WI38 (cell line): ENCODE measurements around the gene SLC14A1.
"Not testable (repeated sequence)": the region's sequence is repeated elsewhere in the genome, so short reads cannot be mapped to it uniquely, and the experiment has no call there.

Experiments
- H3K4me3 ChIP-seq: 2 replicates; pipeline ENCODE4 v1.5.1; 2011; ENCODE audit warnings: low read depth, mild to moderate bottlenecking, control low read depth, low read length
- CTCF ChIP-seq: IDR thresholded peaks from 2 replicates; pipeline ENCODE4 v1.5.1; 2012; ENCODE audit warnings: low read depth, mild to moderate bottlenecking, control low read depth, low read length

The SLC14A1 gene

GRCh38 chr18:45757005-45757404 is 33.0 kb downstream of the SLC14A1 start:
- TF ChIP-seq CTCF, result no peak
- no peak overlapping the region for H3K4me3 ChIP-seq

DNA sequence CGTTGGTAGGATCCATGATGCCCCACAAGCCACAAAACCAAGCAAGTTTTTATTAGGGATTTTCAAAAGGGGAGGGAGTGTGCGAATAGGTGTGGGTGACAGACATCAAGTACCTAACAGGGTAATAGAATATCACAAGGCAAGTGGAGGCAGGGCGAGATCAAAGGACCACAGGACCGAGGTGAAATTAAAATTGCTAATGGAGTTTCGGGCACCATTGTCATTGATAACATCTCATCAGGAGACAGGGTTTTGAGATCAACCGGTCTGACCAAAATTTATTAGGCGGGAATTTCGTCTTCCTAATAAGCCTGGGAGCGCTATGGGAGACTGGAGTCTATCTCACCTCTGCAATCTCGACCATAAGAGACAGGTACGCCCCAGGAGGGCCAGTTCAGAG is 33.7 kb downstream of the SLC14A1 start:
- not testable (repeated sequence) for H3K4me3 ChIP-seq

DNA sequence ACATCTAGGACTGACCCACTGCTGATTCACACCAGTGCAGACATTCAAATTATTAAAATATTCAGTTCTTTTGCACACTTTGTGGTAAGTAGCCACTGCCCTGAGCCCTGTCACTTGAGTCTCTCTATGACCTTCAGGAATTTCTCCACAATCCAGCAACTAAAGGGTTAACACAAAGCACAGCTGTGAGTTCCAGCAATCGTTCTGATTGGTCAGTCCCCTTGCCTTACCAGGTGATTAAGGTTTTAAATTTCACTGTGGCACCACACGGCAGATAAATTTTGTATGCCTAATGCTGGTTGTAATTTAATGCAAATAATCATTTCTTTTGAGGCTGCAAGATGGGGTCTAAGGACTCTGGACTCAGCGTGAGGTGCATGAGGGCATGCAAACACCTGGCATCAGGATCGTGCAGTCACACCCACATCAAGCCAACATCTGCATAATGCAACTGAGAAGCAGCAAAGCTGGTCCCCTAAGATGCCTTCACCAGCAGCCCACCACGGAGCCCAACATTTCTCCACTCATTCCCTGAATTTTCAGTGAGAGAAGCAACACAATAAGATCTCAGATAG is 36.6 kb downstream of the SLC14A1 start:
- TF ChIP-seq CTCF, result no peak
- no peak overlapping the region for H3K4me3 ChIP-seq

DNA sequence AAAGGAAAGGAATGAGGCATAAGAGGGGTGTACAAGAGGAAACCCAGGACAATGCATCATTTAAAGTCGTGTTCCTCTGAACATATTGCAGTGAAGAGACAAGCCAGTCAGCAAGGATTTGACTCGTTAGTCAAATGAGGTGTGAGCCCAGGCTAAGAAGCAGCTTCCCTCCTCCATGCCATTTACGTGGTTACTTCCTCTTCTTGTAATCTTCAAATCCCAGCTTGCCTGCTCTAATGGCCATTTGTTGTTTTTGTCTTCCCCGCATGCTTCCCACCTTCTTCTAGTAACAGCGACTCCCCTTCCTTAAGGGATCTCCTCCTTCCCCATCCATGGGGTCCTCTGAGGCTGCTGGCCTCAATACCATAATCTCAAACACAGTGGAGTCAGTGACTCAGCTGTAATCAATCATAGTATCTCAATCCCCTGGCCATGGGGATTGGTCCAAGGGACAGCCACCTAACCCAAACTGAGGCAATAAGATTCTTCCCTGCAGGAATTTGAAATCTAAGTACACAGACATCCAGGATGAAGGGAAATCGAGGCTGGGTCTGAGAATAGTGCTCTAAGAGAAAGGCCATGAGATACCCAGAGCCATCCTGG is 37.6 kb downstream of the SLC14A1 start:
- H3K4me3 ChIP-seq, result no peak overlapping the region
- no peak for TF ChIP-seq CTCF

DNA sequence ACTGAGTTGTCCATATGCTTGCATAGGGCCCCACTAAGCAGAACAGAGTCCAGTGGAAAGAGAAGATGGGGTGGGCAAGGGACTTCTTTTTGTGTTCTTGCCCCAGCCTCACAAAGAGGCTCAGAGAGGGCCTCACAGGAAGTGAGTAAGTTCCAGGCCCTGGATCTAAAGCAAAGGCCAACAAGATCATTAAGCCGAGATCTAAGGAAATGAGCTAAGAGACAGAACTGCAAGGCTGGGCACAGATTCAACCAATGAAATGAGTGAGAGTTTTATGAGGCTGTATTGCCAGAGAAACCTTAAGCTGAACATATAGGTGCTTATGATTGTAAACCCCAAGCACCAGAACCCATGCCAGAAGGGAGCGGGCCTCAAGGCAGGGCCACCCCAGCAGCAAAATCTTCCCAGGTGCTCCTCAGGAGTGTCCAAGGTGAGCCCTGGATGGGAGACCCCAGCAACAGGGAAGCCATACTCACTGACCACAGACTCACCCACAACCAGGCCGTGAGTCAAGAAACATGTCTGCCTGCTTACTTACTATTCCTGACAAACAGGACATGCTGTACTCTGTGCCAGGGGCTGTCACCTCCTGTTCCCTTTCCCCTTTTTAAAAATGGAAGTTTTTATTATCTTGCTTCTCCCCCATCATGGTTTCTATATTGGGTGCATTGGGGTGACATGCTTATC is 40.2 kb downstream of the SLC14A1 start:
- H3K4me3 ChIP-seq, result no peak overlapping the region
- TF ChIP-seq CTCF, result no peak

DNA sequence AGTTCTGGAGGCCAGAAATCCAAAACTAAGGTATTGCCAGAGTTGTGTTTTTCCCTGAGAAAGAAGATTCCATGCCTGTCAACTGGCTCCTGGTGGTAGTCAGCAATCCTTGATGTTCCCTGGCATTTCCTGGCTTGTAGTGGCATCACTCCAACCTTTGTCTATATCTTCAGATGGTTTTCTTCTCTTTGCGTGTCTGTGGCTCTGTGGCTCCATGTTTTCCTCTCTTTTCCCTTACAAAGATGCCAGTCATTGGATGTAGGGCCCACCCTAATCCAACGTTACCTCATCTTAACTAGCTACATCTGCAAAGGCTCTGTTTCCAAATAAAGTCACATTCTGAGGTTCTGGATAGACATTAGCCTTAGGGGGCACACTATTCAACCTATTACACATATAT is 41.8 kb downstream of the SLC14A1 start:
- no peak overlapping the region for H3K4me3 ChIP-seq
- no peak for TF ChIP-seq CTCF

- no peak overlapping the region for H3K4me3 ChIP-seq
- no peak for TF ChIP-seq CTCF
These were observed 47.9 kb downstream of the SLC14A1 start for GRCh38 chr18:45771587-45772480.
